ENCODE data around the gene OSCAR.

DNA sequence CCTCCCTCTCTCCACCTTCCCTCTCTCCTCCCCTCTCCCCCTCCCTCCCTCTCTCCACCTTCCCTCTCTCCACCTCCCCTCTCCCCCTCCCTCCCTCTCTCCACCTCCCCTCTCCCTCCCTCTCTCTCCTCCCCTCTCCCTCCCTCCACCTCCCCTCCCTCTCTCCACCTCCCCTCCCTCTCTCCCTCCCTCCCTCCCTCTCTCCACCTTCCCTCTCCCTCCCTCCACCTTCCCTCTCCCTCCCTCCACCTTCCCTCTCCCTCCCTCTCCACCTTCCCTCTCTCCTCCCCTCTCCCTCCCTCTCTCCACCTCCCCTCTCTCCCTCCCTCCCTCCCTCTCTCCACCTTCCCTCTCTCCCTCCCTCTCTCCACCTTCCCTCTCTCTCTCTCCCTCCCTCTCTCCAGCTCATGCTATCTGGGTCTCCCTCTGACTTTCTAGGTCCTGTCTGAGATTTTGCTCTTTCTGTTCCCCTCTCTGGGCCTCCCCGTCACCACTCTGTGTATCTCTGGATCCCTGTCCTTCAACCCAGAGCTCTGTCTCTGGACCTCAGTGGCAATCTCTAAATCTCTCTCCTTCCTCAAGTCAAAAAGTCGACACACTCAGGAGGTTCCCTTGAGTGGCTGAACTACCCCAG is 33.5 kb upstream of the OSCAR start:
- TF ChIP-seq, protein P1, sequence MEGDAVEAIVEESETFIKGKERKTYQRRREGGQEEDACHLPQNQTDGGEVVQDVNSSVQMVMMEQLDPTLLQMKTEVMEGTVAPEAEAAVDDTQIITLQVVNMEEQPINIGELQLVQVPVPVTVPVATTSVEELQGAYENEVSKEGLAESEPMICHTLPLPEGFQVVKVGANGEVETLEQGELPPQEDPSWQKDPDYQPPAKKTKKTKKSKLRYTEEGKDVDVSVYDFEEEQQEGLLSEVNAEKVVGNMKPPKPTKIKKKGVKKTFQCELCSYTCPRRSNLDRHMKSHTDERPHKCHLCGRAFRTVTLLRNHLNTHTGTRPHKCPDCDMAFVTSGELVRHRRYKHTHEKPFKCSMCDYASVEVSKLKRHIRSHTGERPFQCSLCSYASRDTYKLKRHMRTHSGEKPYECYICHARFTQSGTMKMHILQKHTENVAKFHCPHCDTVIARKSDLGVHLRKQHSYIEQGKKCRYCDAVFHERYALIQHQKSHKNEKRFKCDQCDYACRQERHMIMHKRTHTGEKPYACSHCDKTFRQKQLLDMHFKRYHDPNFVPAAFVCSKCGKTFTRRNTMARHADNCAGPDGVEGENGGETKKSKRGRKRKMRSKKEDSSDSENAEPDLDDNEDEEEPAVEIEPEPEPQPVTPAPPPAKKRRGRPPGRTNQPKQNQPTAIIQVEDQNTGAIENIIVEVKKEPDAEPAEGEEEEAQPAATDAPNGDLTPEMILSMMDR (IDR thresholded peaks at IDR 0.05), result no peak
- TF ChIP-seq POLR2A (IDR thresholded peaks at IDR 0.05; ENCODE audit: low read depth) (no peak), EP300 (IDR thresholded peaks at IDR 0.05) (no peak), POLR2AphosphoS5 (IDR thresholded peaks at IDR 0.05) (no peak)

All from esophagus muscularis mucosa (tissue), 4 donors.